SK-N-SH (cell line): ENCODE measurements around the gene AK3. TPM values are rescaled to one million over a fixed set of nuclear protein-coding genes. Genes with fewer than 3 reads are reported as not detected.
"Not testable (repeated sequence)": the region's sequence is repeated elsewhere in the genome, so short reads cannot be mapped to it uniquely, and the experiment has no call there.

Experiments
- CTCF ChIA-PET: fragments of 300-600, 350-600 bp; formaldehyde crosslinking; extraction: SDS; loops from one replicate; lab custom pipeline; 2021; lab: Yijun Ruan, JAX
- POLR2A ChIA-PET: fragments of 350-600 bp; sonication (Branson Sonifier 250); formaldehyde crosslinking; extraction: SDS; loops from one replicate; lab custom pipeline; 2020; ENCODE audit warnings: antibody characterized with exemption, inconsistent platforms; lab: Yijun Ruan, JAX
- DNase-seq: peaks from one replicate; pipeline ENCODE4 v3.0.0; 2012
- H2AFZ ChIP-seq: fragments of 200-600 bp; sonication (generic); 2 replicates; pipeline ENCODE4 v1.8.1; 2016; ENCODE audit warnings: antibody characterized with exemption, mild to moderate bottlenecking, low read depth
- H3F3A ChIP-seq: fragments of 200-600 bp; sonication (generic); replicated peaks from 2 replicates; pipeline ENCODE3; 2016; ENCODE audit warnings: antibody characterized with exemption, mild to moderate bottlenecking; ENCODE audit not compliant: insufficient read depth
- H3K27ac ChIP-seq, 2 experiments: fragments of 200-500 bp in 1 of 2; fragments of 200-600 bp in 1 of 2; sonication (Bioruptor generic) in 1 of 2; sonication (generic), shearing (Covaris generic) in 1 of 2; 2 replicates each; pipeline versions ENCODE4 v1.5.1 to v1.6.1; 2014 to 2016; ENCODE audit warnings: low read depth in 2 of 2, inconsistent platforms in 1 of 2, low read length in 1 of 2, mild to moderate bottlenecking in 1 of 2, mixed read lengths in 1 of 2
- H3K27me3 ChIP-seq: fragments of 200-600 bp; sonication (generic), shearing (Covaris generic); 2 replicates; pipeline ENCODE4 v1.6.1; 2016; ENCODE audit warnings: mixed run types; ENCODE audit not compliant: insufficient read depth
- H3K36me3 ChIP-seq, 2 experiments: fragments of 200-500 bp in 1 of 2; fragments of 200-600 bp in 1 of 2; sonication (Bioruptor generic) in 1 of 2; sonication (generic) in 1 of 2; replicated peaks in 1 of 2; 2 replicates each; pipeline versions ENCODE3 to v1.5.1; 2014 to 2016; ENCODE audit warnings: low read length in 1 of 2, mild to moderate bottlenecking in 1 of 2; ENCODE audit not compliant: insufficient read depth in 2 of 2, control insufficient read depth in 1 of 2
- H3K4me1 ChIP-seq, 2 experiments: fragments of 200-500 bp in 1 of 2; fragments of 200-600 bp in 1 of 2; sonication (Bioruptor generic) in 1 of 2; sonication (generic), shearing (Covaris generic) in 1 of 2; 2 replicates each; pipeline versions ENCODE4 v1.5.1 to v1.6.1; 2014 to 2016; ENCODE audit warnings: low read depth in 1 of 2, low read length in 1 of 2, mixed run types in 1 of 2; ENCODE audit not compliant: insufficient read depth in 2 of 2, control insufficient read depth in 1 of 2
- H3K4me2 ChIP-seq: fragments of 200-600 bp; sonication (generic), shearing (Covaris generic); 2 replicates; pipeline ENCODE4 v1.6.1; 2017; ENCODE audit warnings: mixed run types
- H3K4me3 ChIP-seq, 2 experiments: fragments of 200-500 bp in 1 of 2; fragments of 200-600 bp in 1 of 2; sonication (Bioruptor generic) in 1 of 2; sonication (generic), shearing (Covaris generic) in 1 of 2; 2 replicates each; pipeline versions ENCODE4 v1.5.1 to v1.8.1; 2014 to 2016; ENCODE audit warnings: low read depth in 2 of 2, inconsistent platforms in 1 of 2, low read length in 1 of 2, mild to moderate bottlenecking in 1 of 2, mixed read lengths in 1 of 2, moderate library complexity in 1 of 2
- H3K79me2 ChIP-seq: fragments of 200-600 bp; sonication (generic); 2 replicates; pipeline ENCODE4 v1.8.1; 2017; ENCODE audit warnings: mild to moderate bottlenecking; ENCODE audit not compliant: insufficient read depth
- H3K9ac ChIP-seq: fragments of 200-600 bp; sonication (generic); 2 replicates; pipeline ENCODE4 v1.6.1; 2017; ENCODE audit warnings: mixed run types
- H3K9me2 ChIP-seq: fragments of 200-600 bp; sonication (generic); 2 replicates; pipeline ENCODE4 v1.6.1; 2017; ENCODE audit warnings: mixed run types
- H3K9me3 ChIP-seq: fragments of 200-600 bp; sonication (generic); 2 replicates; pipeline ENCODE4 v1.6.1; 2017; ENCODE audit warnings: mixed run types, mild to moderate bottlenecking, moderate library complexity
- H4K20me1 ChIP-seq: fragments of 200-600 bp; sonication (generic); 2 replicates; pipeline ENCODE4 v1.6.1; 2017; ENCODE audit warnings: mild to moderate bottlenecking, mixed run types; ENCODE audit not compliant: insufficient read depth
- CHD2 ChIP-seq: fragments of 150-350 bp; IDR thresholded peaks from 2 replicates; pipeline ENCODE4 v1.6.1; 2018; ENCODE audit warnings: low read length; ENCODE audit not compliant: partially characterized antibody
- GATA2 ChIP-seq: sonication (generic); formaldehyde crosslinking; IDR thresholded peaks from 2 replicates; pipeline ENCODE4 v1.5.0; 2020; ENCODE audit warnings: mild to moderate bottlenecking, missing genetic modification reagents
- JUND ChIP-seq: IDR thresholded peaks from 2 replicates; pipeline ENCODE4 v1.4.0; 2012
- MXI1 ChIP-seq: IDR thresholded peaks from 2 replicates; pipeline ENCODE4 v1.6.1; 2012; ENCODE audit warnings: mild to moderate bottlenecking, low read depth, low read length, improper control_type of control experiment
- NFIC ChIP-seq: IDR thresholded peaks from 2 replicates; pipeline ENCODE4 v1.4.0; 2012; ENCODE audit warnings: borderline replicate concordance
- RAD21 ChIP-seq: IDR thresholded peaks from 2 replicates; pipeline ENCODE4 v1.6.1; 2012; ENCODE audit warnings: mild to moderate bottlenecking, low read length
- TCF12 ChIP-seq: IDR thresholded peaks from 2 replicates; pipeline ENCODE4 v1.4.0; 2012
- USF2 ChIP-seq: fragments of 150-350 bp; IDR thresholded peaks from 2 replicates; pipeline ENCODE4 v1.6.1; 2017; ENCODE audit warnings: antibody characterized with exemption, low read length, low read depth, borderline replicate concordance
- WGBS: methylation state at CpG from one replicate; pipeline ENCODE4 v1.1.6; 2017; ENCODE audit warnings: low lambda C conversion rate; 5-methylcytosine and 5-hydroxymethylcytosine counted together
- polyA plus RNA-seq, 3 experiments: library from polyadenylated mRNA; depleted of rRNA; stranded (reverse); fragments of >200 nt; gene quantifications; 2 replicates each; pipeline ENCODE4 v1.2.3, GENCODE V29; 2012
- TF ChIP-seq, protein P1 (sequence below): fragments of 200-600 bp; sonication (generic); IDR thresholded peaks from 2 replicates; pipeline ENCODE4 v1.6.1; 2017; ENCODE audit warnings: antibody characterized with exemption, mild to moderate bottlenecking, moderate library complexity
- TF ChIP-seq, protein P2 (sequence below): IDR thresholded peaks from 2 replicates; pipeline ENCODE4 v1.4.0; 2012; ENCODE audit warnings: low read depth, borderline replicate concordance

AK3 gene
- polyA plus RNA-seq, 1 of the 3 experiments (the other 2 are of a cell fraction) = 20.6 TPM

GRCh38 chr9:4780651-4781050 is 39.6 kb upstream of the AK3 start (continued):
- TF ChIP-seq, protein P1, sequence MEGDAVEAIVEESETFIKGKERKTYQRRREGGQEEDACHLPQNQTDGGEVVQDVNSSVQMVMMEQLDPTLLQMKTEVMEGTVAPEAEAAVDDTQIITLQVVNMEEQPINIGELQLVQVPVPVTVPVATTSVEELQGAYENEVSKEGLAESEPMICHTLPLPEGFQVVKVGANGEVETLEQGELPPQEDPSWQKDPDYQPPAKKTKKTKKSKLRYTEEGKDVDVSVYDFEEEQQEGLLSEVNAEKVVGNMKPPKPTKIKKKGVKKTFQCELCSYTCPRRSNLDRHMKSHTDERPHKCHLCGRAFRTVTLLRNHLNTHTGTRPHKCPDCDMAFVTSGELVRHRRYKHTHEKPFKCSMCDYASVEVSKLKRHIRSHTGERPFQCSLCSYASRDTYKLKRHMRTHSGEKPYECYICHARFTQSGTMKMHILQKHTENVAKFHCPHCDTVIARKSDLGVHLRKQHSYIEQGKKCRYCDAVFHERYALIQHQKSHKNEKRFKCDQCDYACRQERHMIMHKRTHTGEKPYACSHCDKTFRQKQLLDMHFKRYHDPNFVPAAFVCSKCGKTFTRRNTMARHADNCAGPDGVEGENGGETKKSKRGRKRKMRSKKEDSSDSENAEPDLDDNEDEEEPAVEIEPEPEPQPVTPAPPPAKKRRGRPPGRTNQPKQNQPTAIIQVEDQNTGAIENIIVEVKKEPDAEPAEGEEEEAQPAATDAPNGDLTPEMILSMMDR = no peak
- TF ChIP-seq NFIC = no peak
- TF ChIP-seq, protein P2, sequence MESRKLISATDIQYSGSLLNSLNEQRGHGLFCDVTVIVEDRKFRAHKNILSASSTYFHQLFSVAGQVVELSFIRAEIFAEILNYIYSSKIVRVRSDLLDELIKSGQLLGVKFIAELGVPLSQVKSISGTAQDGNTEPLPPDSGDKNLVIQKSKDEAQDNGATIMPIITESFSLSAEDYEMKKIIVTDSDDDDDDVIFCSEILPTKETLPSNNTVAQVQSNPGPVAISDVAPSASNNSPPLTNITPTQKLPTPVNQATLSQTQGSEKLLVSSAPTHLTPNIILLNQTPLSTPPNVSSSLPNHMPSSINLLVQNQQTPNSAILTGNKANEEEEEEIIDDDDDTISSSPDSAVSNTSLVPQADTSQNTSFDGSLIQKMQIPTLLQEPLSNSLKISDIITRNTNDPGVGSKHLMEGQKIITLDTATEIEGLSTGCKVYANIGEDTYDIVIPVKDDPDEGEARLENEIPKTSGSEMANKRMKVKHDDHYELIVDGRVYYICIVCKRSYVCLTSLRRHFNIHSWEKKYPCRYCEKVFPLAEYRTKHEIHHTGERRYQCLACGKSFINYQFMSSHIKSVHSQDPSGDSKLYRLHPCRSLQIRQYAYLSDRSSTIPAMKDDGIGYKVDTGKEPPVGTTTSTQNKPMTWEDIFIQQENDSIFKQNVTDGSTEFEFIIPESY = no peak
- no peak for TF ChIP-seq JUND
- TF ChIP-seq CHD2 = no peak
- no peak for TF ChIP-seq TCF12
- no peak for TF ChIP-seq MXI1
- TF ChIP-seq RAD21 = no peak
- TF ChIP-seq GATA2 (CRISPR knock-in tag) = no peak
- TF ChIP-seq, all 33 proteins: peak for 0

DNA sequence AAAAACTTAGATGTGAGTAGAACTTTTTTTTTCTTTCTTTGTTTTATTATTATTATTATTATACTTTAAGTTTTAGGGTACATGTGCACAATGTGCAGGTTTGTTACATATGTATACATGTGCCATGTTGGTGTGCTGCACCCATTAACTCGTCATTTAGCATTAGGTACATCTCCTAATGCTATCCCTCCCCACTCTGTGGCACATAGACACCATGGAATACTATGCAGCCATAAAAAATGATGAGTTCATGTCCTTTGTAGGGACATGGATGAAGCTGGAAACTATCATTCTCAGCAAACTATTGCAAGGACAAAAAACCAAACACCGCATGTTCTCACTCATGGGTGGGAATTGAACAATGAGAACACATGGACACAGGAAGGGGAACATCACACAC is 34.0 kb upstream of the AK3 start:
- H3K36me3 ChIP-seq, DNase-seq, H3K27ac ChIP-seq, H3K4me2 ChIP-seq, H3K9ac ChIP-seq, H3K9me2 ChIP-seq, H2AFZ ChIP-seq, H3K4me3 ChIP-seq, H3F3A ChIP-seq, H3K27me3 ChIP-seq, H3K4me1 ChIP-seq, POLR2A ChIA-PET, H3K9me3 ChIP-seq, H4K20me1 ChIP-seq, H3K79me2 ChIP-seq: not testable (repeated sequence)
- 30% methylated on average over 2 of the region's 2 CpGs for WGBS
- CTCF ChIA-PET = interaction anchor here (2.8 kb wide), 1 partner anchor 12 kb away, joined by 14 read pairs; no protein-coding TSS in a partner anchor

DNA sequence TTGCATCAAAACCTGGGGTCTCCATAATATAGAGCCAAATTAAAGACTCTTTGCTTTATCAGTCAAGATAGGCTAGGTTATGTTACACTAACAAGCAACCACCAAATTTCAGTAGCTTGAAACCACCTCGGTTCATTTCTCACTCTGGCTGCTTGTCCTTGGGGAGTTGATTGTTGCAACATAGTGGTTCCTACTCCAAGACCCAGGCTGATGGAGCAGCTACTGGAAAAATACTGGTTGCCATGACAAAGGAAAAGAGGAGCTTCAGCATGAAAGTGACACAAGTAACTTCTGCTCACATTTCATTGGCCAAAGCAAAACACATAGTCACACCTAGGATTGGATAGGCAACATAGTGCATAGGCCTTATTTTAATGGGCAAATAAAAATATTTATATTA is 33.2 kb upstream of the AK3 start:
- Histone ChIP-seq H3K9ac (no peak overlapping the region), H3F3A (no peaks in the 10 kb centered on the region), H3K4me2 (no peak overlapping the region), H3K36me3 (no peaks in the 10 kb centered on the region), H3K9me3 (no peaks in the 10 kb centered on the region), H3K27me3 (no peaks in the 10 kb centered on the region), H3K79me2 (no peaks in the 10 kb centered on the region), H3K4me1 (no peaks in the 10 kb centered on the region)
- 59% methylated on average over 1 of the region's 1 CpG for WGBS
- DNase-seq = no peak
- POLR2A ChIA-PET = no interaction called here
- TF ChIP-seq NFIC (no peak), USF2 (no peak), MXI1 (no peak)
- TF ChIP-seq, all 33 proteins: peak for 0
- Histone ChIP-seq H3K4me3 (no peak overlapping the region), H3K9me2 (no peaks in the 10 kb centered on the region), H3K27ac (no peak overlapping the region), H2AFZ (no peak overlapping the region), H4K20me1 (no peaks in the 10 kb centered on the region)
- CTCF ChIA-PET = interaction anchor here (2.8 kb wide), 1 partner anchor 12 kb away, joined by 14 read pairs; no protein-coding TSS in a partner anchor
